H1 (cell line): ENCODE results near the gene REELD1. TPM values are rescaled to one million over a fixed set of nuclear protein-coding genes. Genes with fewer than 3 reads are reported as not detected.

Source experiments
- CTCF ChIA-PET: fragments of 300-600 bp; sonication (Branson Sonifier 250); formaldehyde crosslinking; loops from one replicate; lab custom pipeline; 2021; ENCODE audit not compliant: partially characterized antibody; lab: Charles Lee
- POLR2A ChIA-PET: fragments of 300-600 bp; sonication (Branson Sonifier 250); formaldehyde crosslinking; loops from one replicate; lab custom pipeline; 2021; ENCODE audit warnings: inconsistent platforms; ENCODE audit not compliant: partially characterized antibody; lab: Charles Lee
- DNase-seq, 2 experiments: peaks; one replicate each; pipeline versions ENCODE4 v3.0.0 to v3.0.0-alpha.2; 2010 to 2022; ENCODE audit warnings: low spot score in 2 of 2, low read depth in 1 of 2, mixed read lengths in 1 of 2
- FAIRE-seq: peaks from 2 replicates; lab custom pipeline; 2011; peaks lifted over from hg19 to GRCh38; lab: Jason Lieb, UNC
- H2AFZ ChIP-seq: 2 replicates; pipeline ENCODE4 v1.8.1; 2012; ENCODE audit warnings: low read length, inconsistent platforms
- H2AK5ac ChIP-seq: 2 replicates; pipeline ENCODE4 v1.6.1; 2013; ENCODE audit warnings: low read depth, low read length
- H2BK120ac ChIP-seq: replicated peaks from 2 replicates; pipeline ENCODE3; 2013; ENCODE audit warnings: low read depth, low read length, inconsistent platforms
- H2BK12ac ChIP-seq: 2 replicates; pipeline ENCODE4 v1.6.1; 2013; ENCODE audit warnings: low read depth, low read length
- H2BK15ac ChIP-seq: 2 replicates; pipeline ENCODE4 v1.6.1; 2013; ENCODE audit warnings: low read length
- H2BK20ac ChIP-seq: 2 replicates; pipeline ENCODE4 v1.6.1; 2013; ENCODE audit warnings: low read length
- H2BK5ac ChIP-seq: 2 replicates; pipeline ENCODE4 v1.6.1; 2013; ENCODE audit warnings: low read depth, low read length
- H3K14ac ChIP-seq: 2 replicates; pipeline ENCODE4 v1.6.1; 2013; ENCODE audit warnings: inconsistent platforms; ENCODE audit not compliant: insufficient read length
- H3K18ac ChIP-seq: 2 replicates; pipeline ENCODE4 v1.6.1; 2013; ENCODE audit warnings: low read length; ENCODE audit errors: extremely low read depth
- H3K23ac ChIP-seq: 2 replicates; pipeline ENCODE4 v1.6.1; 2013; ENCODE audit warnings: inconsistent platforms; ENCODE audit not compliant: insufficient read length
- H3K23me2 ChIP-seq: 2 replicates; pipeline ENCODE4 v1.6.1; 2013; ENCODE audit warnings: low read depth, low read length
- H3K27ac ChIP-seq: 2 replicates; pipeline ENCODE4 v1.6.1; 2011; ENCODE audit warnings: low read depth, low read length, inconsistent platforms
- H3K27me3 ChIP-seq, 4 experiments: replicated peaks in 1 of 4; 1 replicate in 1 of 4; 2 replicates in 3 of 4; pipeline versions ENCODE4 v1.6.1 to v1.8.1; 2011 to 2013; ENCODE audit warnings: low read length in 3 of 4, mild to moderate bottlenecking in 3 of 4, inconsistent platforms in 2 of 4, mixed read lengths in 2 of 4, moderate library complexity in 1 of 4; ENCODE audit not compliant: control insufficient read depth in 3 of 4, insufficient read depth in 3 of 4; ENCODE audit errors: extremely low read depth in 1 of 4
- H3K36me3 ChIP-seq, 4 experiments: 2 replicates each; pipeline versions ENCODE4 v1.6.1 to v1.8.1; 2011 to 2013; ENCODE audit warnings: mild to moderate bottlenecking in 4 of 4, low read length in 3 of 4, moderate library complexity in 2 of 4, control low read depth in 1 of 4, inconsistent platforms in 1 of 4; ENCODE audit not compliant: insufficient read depth in 4 of 4, control insufficient read depth in 2 of 4
- H3K4ac ChIP-seq: replicated peaks from 2 replicates; pipeline ENCODE3; 2013; ENCODE audit warnings: low read length, low read depth, mixed read lengths, inconsistent platforms; ENCODE audit not compliant: insufficient read length
- H3K4me1 ChIP-seq, 4 experiments: replicated peaks in 1 of 4; 1 replicate in 1 of 4; 2 replicates in 3 of 4; pipeline versions ENCODE4 v1.6.1 to v1.8.1; 2011 to 2013; ENCODE audit warnings: low read length in 3 of 4, inconsistent platforms in 2 of 4, mixed read lengths in 1 of 4; ENCODE audit not compliant: insufficient read depth in 4 of 4, control insufficient read depth in 3 of 4
- H3K4me2 ChIP-seq, 2 experiments: 2 replicates each; pipeline versions ENCODE4 v1.6.1 to v1.8.1; 2011 to 2013; ENCODE audit warnings: low read depth in 2 of 2, low read length in 2 of 2, control low read depth in 1 of 2, inconsistent platforms in 1 of 2, mild to moderate bottlenecking in 1 of 2; ENCODE audit not compliant: insufficient read depth in 1 of 2
- H3K4me3 ChIP-seq, 4 experiments: fragments of 200-600, 300-600 bp in 1 of 4; sonication (generic), shearing (Covaris generic), sonication (Bioruptor Twin) in 1 of 4; 2 replicates each; pipeline versions ENCODE4 v1.5.1 to v1.8.1; 2011 to 2016; ENCODE audit warnings: low read length in 4 of 4, low read depth in 3 of 4, control low read depth in 2 of 4, inconsistent platforms in 2 of 4, mild to moderate bottlenecking in 2 of 4, mixed read lengths in 1 of 4, moderate library complexity in 1 of 4; ENCODE audit not compliant: insufficient read depth in 2 of 4; ENCODE audit errors: extremely low read depth in 1 of 4
- H3K56ac ChIP-seq: replicated peaks from 2 replicates; pipeline ENCODE3; 2013; ENCODE audit warnings: low read depth, mild to moderate bottlenecking, mixed read lengths, low read length, inconsistent platforms; ENCODE audit not compliant: insufficient read length
- H3K79me1 ChIP-seq: 2 replicates; pipeline ENCODE4 v1.6.1; 2013; ENCODE audit warnings: low read depth, low read length, control low read depth
- H3K79me2 ChIP-seq, 2 experiments: 2 replicates each; pipeline versions ENCODE4 v1.6.1 to v1.8.1; 2012 to 2013; ENCODE audit warnings: low read length in 2 of 2, mild to moderate bottlenecking in 2 of 2, inconsistent platforms in 1 of 2; ENCODE audit not compliant: insufficient read depth in 2 of 2, control insufficient read depth in 1 of 2
- H3K9ac ChIP-seq, 4 experiments: replicated peaks in 1 of 4; 1 replicate in 1 of 4; 2 replicates in 3 of 4; pipeline versions ENCODE4 v1.6.1 to v1.8.1; 2011 to 2013; ENCODE audit warnings: low read depth in 3 of 4, low read length in 3 of 4, control low read depth in 2 of 4, mild to moderate bottlenecking in 2 of 4, moderate library complexity in 2 of 4, inconsistent platforms in 1 of 4; ENCODE audit errors: extremely low read depth in 1 of 4
- H3K9me3 ChIP-seq, 2 experiments: 2 replicates each; pipeline versions ENCODE4 v1.6.1 to v1.8.1; 2012 to 2013; ENCODE audit warnings: mild to moderate bottlenecking in 2 of 2, moderate library complexity in 2 of 2, control low read depth in 1 of 2, inconsistent platforms in 1 of 2, low read depth in 1 of 2, low read length in 1 of 2, mixed read lengths in 1 of 2; ENCODE audit not compliant: insufficient read depth in 2 of 2
- H4K20me1 ChIP-seq, 2 experiments: replicated peaks in 1 of 2; 2 replicates each; pipeline versions ENCODE3 to v1.8.1; 2011 to 2013; ENCODE audit warnings: inconsistent platforms in 2 of 2, low read length in 2 of 2, mild to moderate bottlenecking in 1 of 2; ENCODE audit not compliant: insufficient read depth in 2 of 2, control insufficient read depth in 1 of 2
- H4K5ac ChIP-seq: 2 replicates; pipeline ENCODE4 v1.6.1; 2013; ENCODE audit warnings: low read length, low read depth, mixed read lengths, inconsistent platforms; ENCODE audit not compliant: insufficient read length
- H4K8ac ChIP-seq: 2 replicates; pipeline ENCODE4 v1.8.0; 2013; ENCODE audit warnings: mild to moderate bottlenecking, moderate library complexity, low read length, inconsistent platforms; ENCODE audit not compliant: insufficient read depth; ENCODE audit errors: extremely low read depth
- H4K91ac ChIP-seq: replicated peaks from 2 replicates; pipeline ENCODE3; 2013; ENCODE audit warnings: low read length, mixed read lengths, inconsistent platforms; ENCODE audit not compliant: insufficient read length
- POLR2A ChIP-seq, 2 experiments: IDR thresholded peaks; 1 replicate in 1 of 2; 2 replicates in 1 of 2; pipeline ENCODE4 v1.6.1; 2011; ENCODE audit warnings: low read depth in 2 of 2, low read length in 2 of 2, mild to moderate bottlenecking in 2 of 2; ENCODE audit errors: control extremely low read depth in 1 of 2
- SIRT6 ChIP-seq: IDR thresholded peaks from one replicate; pipeline ENCODE4 v1.7.1; 2012; ENCODE audit warnings: low read length, inconsistent platforms
- TCF12 ChIP-seq: IDR thresholded peaks from 2 replicates; pipeline ENCODE4 v1.6.1; 2011; ENCODE audit warnings: low read depth, mild to moderate bottlenecking, low read length
- WGBS, 2 experiments: shearing (Covaris generic) in 1 of 2; methylation state at CpG; one replicate each; pipeline versions ENCODE4 v1.1.6 to v1.1.7; 2013 to 2015; ENCODE audit warnings: low lambda C conversion rate in 2 of 2, mixed read lengths in 2 of 2, inconsistent platforms in 1 of 2, low coverage in 1 of 2, missing lambda C conversion rate in 1 of 2; ENCODE audit not compliant: insufficient replicate concordance in 2 of 2, insufficient coverage in 1 of 2, insufficient read length in 1 of 2; ENCODE audit errors: extremely low coverage in 1 of 2, missing lambda C conversion rate in 1 of 2; 5-methylcytosine and 5-hydroxymethylcytosine counted together
- polyA plus RNA-seq, 7 experiments: library from polyadenylated mRNA; depleted of rRNA in 3 of 7; stranded (reverse) in 5 of 7; unstranded in 2 of 7; fragments of >200 nt in 5 of 7; fragments of 200-250 nt in 2 of 7; gene quantifications; 1 replicate in 5 of 7; 2 replicates in 1 of 7; 4 replicates in 1 of 7; pipeline versions ENCODE4 v1.2.1 to v1.2.3, GENCODE V29; 2011 to 2013; ENCODE audit warnings: missing spikeins in 2 of 7, mixed read lengths in 2 of 7
- total RNA-seq: library from RNA; stranded (reverse); fragmentation: NEBNext Ultra II Directional; extraction: Animal tissue kit (Norgen Biotek cat#: 25700); gene quantifications from 2 replicates; pipeline ENCODE4 v1.2.1, GENCODE V29; 2021
- TF ChIP-seq, protein P1 (sequence below): IDR thresholded peaks from 2 replicates; pipeline ENCODE4 v1.6.1; 2012; ENCODE audit warnings: inconsistent platforms
- TF ChIP-seq, protein P2 (sequence below): IDR thresholded peaks from 2 replicates; pipeline ENCODE4 v1.6.1; 2012; ENCODE audit warnings: inconsistent platforms

Gene REELD1
- total and polyA plus RNA-seq, 2 of the 8 experiments (the other 6 are each of a cell fraction or from before 2014, with no cell fraction given): 0.03 TPM; not detected in 1

DNA sequence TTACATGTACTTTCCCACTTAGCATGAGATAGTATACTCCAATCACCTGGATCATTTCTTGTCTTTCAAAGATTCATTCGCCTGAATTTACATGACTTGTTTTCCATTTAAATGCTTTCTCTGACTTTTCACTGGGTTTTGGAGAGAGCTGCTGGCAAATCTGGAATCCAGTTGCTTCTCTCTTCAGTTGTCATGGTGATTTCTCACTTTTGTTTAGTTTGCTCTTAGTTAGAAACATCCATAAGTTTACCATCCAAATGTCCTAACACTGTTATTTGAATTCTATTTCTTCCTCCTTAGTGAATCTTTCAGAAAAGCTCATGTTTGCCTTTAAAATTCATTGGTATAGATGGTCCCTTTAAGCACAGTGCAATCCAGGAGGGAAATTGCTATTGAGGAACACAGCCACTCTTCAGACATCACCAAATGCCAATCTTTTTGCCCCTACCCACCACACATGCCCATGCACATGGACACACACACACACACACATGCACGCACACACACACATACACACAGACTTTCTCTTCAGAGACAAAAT lies 51.7 kb downstream of the REELD1 start:
- 69% methylated on average over 2 of the region's 2 CpGs; no CpG with 5 or more reads in 1 of the 2 experiments for WGBS, 2 experiments
- Histone ChIP-seq H3K9ac (no peak overlapping the region), H3K23me2 (no peaks in the 10 kb centered on the region), H3K23ac (no peak overlapping the region), H4K8ac (no peak overlapping the region), H2BK12ac (no peak overlapping the region), H3K79me1 (no peaks in the 10 kb centered on the region), H3K4me3 (no peak overlapping the region), H2BK120ac (no peak overlapping the region), H3K27ac (no peak overlapping the region), H2AFZ (no peak overlapping the region), H2AK5ac (no peak overlapping the region), H3K27me3 (peaks cover 0 to 1% (median 0%) of the 10 kb centered on the region in 4 experiments; a peak in 1 of 7 replicates), H2BK15ac (no peak overlapping the region), H4K91ac (no peak overlapping the region), H3K18ac (no peak overlapping the region), H3K4ac (no peak overlapping the region), H3K36me3 (no peaks in the 10 kb centered on the region), H4K20me1 (no peaks in the 10 kb centered on the region), H3K9me3 (no peaks in the 10 kb centered on the region), H2BK20ac (no peak overlapping the region), H2BK5ac (no peak overlapping the region), H3K4me1 (peaks cover 0 to 3% (median 2%) of the 10 kb centered on the region in 4 experiments; a peak in 3 of 7 replicates), H3K56ac (no peak overlapping the region), H3K4me2 (peak overlapping the region; percentile 19 to 31; a peak in 2 of 4 replicates), H3K14ac (no peak overlapping the region), H3K79me2 (no peaks in the 10 kb centered on the region), H4K5ac (no peak overlapping the region)
- ChIA-PET CTCF (interaction anchor here (1.0 kb wide), 1 partner anchor 69 kb away, joined by 3 read pairs; no protein-coding TSS in a partner anchor), POLR2A (no interaction called here)
- DNase-seq (no peak), FAIRE-seq (no peak)
- TF ChIP-seq POLR2A (IDR thresholded peaks at IDR 0.05; ENCODE audit: control extremely low read depth in 1 of 2, low read depth in 2 of 2, low read length in 2 of 2): no peak
- TF ChIP-seq, protein P1, sequence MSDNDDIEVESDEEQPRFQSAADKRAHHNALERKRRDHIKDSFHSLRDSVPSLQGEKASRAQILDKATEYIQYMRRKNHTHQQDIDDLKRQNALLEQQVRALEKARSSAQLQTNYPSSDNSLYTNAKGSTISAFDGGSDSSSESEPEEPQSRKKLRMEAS: no peak
- TF ChIP-seq SIRT6: no peak
- TF ChIP-seq, protein P2, sequence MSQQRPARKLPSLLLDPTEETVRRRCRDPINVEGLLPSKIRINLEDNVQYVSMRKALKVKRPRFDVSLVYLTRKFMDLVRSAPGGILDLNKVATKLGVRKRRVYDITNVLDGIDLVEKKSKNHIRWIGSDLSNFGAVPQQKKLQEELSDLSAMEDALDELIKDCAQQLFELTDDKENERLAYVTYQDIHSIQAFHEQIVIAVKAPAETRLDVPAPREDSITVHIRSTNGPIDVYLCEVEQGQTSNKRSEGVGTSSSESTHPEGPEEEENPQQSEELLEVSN: no peak
- TF ChIP-seq TCF12: no peak
